GM19193 (cell line): ENCODE results near the gene PCYT2.
A peak's percentile ranks its signal among the peaks of the same experiment; 100 is the strongest.

Experiments
- POLR2A ChIP-seq: IDR thresholded peaks from 4 replicates; pipeline ENCODE4 v1.6.1; 2011; ENCODE audit not compliant: insufficient read depth, insufficient read length; ENCODE audit errors: extremely low read depth

The PCYT2 gene

GRCh38 chr17:81858170-81858966 lies 52.8 kb downstream of the PCYT2 start:
- no peak for TF ChIP-seq POLR2A

- TF ChIP-seq POLR2A, result peak; percentile 26
Measured at GRCh38 chr17:81854974-81855774, 56.0 kb downstream of the PCYT2 start.

DNA sequence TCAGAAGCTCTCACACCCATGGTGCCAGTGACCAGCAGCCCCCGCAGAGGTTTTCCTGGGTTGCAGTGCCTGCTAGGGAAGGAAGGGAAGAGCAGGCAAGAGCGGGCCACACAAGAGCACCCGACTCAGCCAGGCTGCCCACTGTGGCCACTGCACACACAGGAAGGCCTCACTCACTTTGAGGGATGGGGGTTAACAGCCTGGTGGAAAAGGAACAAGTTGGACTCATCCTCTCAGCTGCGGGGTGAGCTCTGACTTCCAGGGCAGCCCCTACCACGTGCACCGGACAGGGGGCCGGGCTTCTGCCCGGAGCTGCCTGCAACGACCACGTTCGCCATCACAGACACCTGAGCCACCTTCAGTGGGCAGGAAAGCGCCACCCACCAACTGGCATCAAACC lies 59.0 kb downstream of the PCYT2 start:
- TF ChIP-seq POLR2A, result no peak

GRCh38 chr17:81851423-81851822 lies 59.8 kb downstream of the PCYT2 start:
- TF ChIP-seq POLR2A, result no peak
